Activated CD4-positive, alpha-beta T cell treated with anti-CD3 and anti-CD28 coated beads, Interleukin-2, amount 10 ng/mL, durations not matched to agents 24 days and 14 days (primary cell): ENCODE data around the gene NSD2. TPM values are rescaled to one million over a fixed set of nuclear protein-coding genes. Genes with fewer than 3 reads are reported as not detected.

Experiments used
- total RNA-seq: library from RNA; stranded (reverse); gene quantifications from 2 replicates; pipeline ENCODE4 v1.2.3, GENCODE V29; 2022

The NSD2 gene
- total RNA-seq, 1 donor from 2014 or later, result 214 TPM

Other genes with a start within 250 kb of the NSD2 start
- 3.5 and 4.0 TPM in 2 replicates for gene FAM53A, start 187.1 kb upstream of the NSD2 start, total RNA-seq
- gene SLBP, start 159.1 kb upstream of the NSD2 start, total RNA-seq, result 150 and 156 TPM in 2 replicates
- 26.6 and 27.8 TPM in 2 replicates for gene TMEM129, start 150.1 kb upstream of the NSD2 start, total RNA-seq
- gene TACC3, start 149.9 kb upstream of the NSD2 start, total RNA-seq, result 134 and 142 TPM in 2 replicates
- gene FGFR3, start 78.1 kb upstream of the NSD2 start, total RNA-seq, result 0.30 and 0.38 TPM in 2 replicates
- 97.2 and 98.7 TPM in 2 replicates for gene LETM1, start 15.2 kb upstream of the NSD2 start, total RNA-seq
- 51.1 and 57.4 TPM in 2 replicates for gene NELFA, start 137.6 kb downstream of the NSD2 start, total RNA-seq
- gene NAT8L, start 187.9 kb downstream of the NSD2 start, total RNA-seq, result 7.3 and 7.7 TPM in 2 replicates